NAMALWA (cell line): ENCODE results near the gene NDEL1.

ENCODE experiments used
- DNase-seq: peaks from one replicate; pipeline ENCODE4 v3.0.0-alpha.2; 2015; ENCODE audit warnings: low spot score

Gene NDEL1

DNA sequence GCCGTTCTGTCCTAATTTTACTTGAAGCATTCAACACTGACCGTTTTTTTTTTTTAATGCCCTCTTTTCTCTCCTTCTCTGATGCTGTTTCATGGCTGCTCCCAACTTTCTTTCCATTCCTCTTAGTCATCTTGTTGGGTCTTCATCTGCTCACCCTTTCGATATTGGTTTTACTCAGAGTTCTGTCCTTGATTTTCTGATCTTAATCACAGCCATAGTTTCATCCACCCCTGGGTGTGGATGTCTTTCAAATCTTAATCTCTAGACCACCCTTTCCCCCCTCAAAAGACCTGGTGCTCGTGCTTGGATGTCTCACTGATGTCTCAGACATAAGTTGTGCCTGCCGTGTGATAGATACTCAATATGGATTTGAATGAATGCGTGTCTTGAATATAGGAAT, 22.4 kb downstream of the NDEL1 start:
- no peak for DNase-seq

- no peak for DNase-seq
Measured at GRCh38 chr17:8459107-8459506, 23.4 kb downstream of the NDEL1 start.

GRCh38 chr17:8459831-8460230, 24.1 kb downstream of the NDEL1 start:
- DNase-seq: no peak

GRCh38 chr17:8462564-8462963, 26.9 kb downstream of the NDEL1 start:
- no peak for DNase-seq

DNA sequence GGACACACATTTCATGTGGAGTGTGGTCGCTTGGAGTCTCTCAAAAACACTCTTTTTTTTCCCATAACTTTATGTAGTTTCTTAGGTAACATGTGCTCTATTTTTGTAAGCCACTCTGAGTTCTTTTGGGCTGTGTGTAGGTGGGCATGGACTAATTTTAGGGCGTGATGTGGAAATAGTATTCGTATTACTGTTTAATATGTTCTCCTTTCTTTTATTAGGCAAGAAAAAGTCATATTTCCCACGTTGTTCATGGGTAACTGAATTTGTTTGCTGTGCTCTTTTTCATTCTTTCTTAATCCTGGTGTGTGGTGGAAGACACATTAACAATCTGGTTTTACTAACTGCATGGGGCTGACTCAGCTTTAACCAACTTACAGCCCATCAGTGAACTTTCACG, 27.4 kb downstream of the NDEL1 start:
- no peak for DNase-seq

DNA sequence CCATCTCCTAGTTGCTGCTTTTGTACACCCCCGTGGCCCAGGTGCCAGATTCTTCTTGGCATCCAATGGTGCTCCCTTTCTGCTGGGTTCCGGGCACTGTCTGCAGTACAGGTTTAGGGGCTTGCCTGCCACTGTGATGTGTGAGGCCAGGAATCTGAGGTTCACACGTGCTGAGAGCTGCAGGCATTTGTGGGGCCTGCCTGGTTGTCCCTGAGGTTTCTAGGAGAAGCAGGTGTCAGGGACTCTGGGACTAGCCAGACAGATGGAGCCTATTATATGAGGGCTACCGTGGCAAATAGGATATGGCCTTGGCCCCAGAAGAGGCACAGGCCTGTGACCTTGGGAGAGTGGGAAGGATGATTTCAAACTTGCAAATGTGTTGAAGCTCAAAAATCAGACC, 29.3 kb downstream of the NDEL1 start:
- DNase-seq: no peak

- DNase-seq: no peak
Measured at GRCh38 chr17:8465356-8465755, 29.7 kb downstream of the NDEL1 start.

- DNase-seq: no peak
Measured at GRCh38 chr17:8465759-8466158, 30.1 kb downstream of the NDEL1 start.

- DNase-seq: no peak
Measured at GRCh38 chr17:8466456-8466855, 30.8 kb downstream of the NDEL1 start.

DNA sequence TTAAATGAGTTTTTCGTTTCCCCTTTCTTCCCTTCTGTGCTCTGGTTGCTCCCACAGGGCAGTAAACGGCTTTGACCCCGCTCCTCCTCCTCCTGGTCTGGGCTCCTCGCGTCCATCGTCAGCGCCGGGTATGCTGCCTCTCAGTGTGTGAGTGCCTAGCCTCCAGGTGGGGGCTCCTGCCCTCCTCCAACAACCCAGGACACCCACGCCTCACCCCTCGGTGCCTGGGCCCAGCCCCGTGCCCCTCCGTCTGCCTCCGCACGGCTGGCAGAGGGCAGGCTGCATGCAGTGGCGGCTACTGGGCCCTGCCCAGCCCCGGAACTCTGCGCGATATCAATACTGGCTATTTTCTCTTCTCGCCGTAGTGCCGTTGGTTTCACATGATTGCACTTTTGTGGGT, 31.2 kb downstream of the NDEL1 start:
- no peak for DNase-seq

- DNase-seq: no peak
Measured at GRCh38 chr17:8467527-8467926, 31.8 kb downstream of the NDEL1 start.

- DNase-seq: no peak
Measured at GRCh38 chr17:8468127-8468526, 32.4 kb downstream of the NDEL1 start.

DNA sequence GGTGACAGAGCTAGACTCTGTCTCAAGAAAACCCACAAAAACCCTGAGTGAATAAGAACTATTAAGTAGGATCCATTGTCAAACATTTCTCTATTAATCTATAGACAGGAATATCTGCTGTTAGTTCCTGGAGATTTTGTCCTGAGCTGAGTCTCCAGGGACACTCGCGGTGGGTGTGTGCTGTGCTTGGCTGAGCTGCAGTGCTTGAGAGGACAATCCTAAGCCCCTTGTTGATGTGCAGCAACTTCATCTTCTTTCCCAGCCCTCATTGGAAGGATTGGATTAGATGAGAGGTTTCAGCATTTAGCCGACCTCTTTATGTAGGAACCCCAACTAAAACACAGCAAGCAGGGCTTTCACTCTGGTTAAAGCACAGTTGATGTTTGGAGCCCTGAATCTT, 33.3 kb downstream of the NDEL1 start:
- DNase-seq: no peak

GRCh38 chr17:8469964-8470363, 34.3 kb downstream of the NDEL1 start:
- no peak for DNase-seq

DNA sequence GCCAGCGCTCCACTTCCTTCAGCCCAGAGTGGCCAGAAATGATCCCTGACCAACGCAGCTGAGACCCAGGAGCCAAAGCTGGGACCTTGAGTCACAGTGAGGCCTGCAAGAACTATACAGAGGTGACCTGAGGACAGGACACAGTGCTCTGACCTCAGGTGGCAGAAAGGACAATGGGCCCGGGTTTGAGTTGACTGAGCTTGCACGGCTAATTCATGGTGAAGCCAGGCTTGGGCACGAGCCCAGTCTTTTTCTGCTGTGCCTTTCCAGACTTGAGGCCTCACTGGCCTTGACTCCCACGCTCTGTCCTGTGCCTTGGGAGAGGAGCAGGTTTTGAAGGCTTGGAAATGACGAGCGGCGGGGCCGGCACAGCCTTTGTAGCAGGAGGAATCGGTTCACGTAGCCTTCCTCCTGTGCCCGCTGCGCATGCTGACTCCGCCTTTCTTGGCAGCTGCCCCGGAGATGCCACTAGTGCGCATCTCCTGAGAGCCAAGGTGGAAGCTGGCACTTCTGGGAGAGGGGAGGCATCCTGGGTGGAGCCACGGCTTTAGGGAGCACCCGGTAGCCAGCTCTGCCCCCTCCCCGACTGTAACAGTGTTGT, 34.9 kb downstream of the NDEL1 start:
- DNase-seq: no peak

DNA sequence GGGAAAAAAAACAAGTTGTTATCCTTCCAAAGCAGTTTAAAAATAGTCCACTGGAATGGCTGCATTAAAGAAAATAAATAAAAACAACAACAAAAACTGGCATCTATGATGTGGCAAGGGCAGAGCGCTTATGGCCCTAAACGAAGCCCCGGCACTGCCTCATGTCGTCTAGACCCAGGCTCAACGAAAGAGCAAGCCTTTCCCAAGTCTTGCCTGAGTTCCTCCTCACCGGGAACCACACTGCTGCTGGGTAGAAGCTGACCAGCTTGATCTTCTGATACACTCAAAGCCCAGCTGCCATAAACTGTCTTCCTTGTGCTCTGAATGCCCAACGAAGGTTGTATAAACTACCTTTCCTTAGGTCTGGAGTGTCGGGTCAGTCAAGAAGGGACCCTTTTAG, 37.0 kb downstream of the NDEL1 start:
- DNase-seq: no peak

DNA sequence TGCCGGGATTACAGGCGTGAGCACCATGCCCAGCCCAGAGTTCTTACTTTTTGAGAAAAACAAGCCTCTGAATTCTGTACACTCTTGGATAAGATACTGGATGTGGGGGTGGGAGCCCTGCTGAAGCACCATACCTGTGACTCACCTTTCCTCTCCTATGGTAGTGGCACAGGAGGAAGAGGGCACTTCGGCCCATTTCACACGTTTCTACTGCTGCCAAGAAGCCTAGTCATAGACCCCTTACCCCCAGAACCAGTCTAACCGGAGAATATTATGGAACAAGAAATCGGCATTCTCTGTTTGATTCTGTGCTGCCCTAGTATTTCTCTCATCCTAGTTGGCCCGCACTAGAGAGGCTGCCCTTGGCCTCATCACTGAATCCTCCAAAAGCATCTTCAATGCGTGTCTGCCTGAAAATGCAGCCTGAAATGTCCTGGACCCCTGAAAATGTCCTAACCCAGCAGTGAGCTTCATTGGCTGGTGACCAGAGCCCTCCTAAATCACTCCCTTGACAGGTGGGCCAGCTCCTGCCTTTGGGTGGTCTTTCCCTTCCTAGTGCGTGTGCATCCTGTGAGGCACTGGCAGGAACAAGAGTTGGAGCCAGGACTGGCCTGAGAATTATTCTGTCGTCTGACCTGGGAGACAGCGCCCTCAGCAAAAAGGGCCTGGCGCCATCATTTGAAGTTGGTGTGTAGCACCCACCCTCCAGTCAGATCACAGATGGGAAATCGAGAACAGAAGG, 37.9 kb downstream of the NDEL1 start:
- DNase-seq: no peak

- DNase-seq: no peak
Measured at GRCh38 chr17:8474826-8475225, 39.1 kb downstream of the NDEL1 start.

- DNase-seq: no peak
Measured at GRCh38 chr17:8475227-8475626, 39.5 kb downstream of the NDEL1 start.

DNA sequence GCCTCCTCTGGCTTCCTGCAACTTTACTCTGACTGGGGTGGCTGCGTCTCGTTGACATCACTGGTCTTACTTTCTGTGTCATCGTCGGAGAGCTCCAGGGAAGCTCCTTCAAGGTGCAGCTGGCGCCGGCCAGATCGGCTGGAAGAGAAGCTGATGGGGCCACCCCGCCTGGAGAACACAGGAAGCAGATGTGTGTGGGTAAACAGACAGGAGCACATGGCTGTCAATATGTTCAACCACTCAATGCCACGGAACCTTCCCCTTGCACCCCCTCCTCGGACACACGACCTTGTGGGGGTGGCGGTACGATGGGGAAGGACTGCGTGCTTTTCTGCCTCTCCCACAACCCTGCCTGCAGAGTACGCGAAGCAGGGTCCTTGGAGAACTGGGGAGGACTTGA, 40.1 kb downstream of the NDEL1 start:
- DNase-seq: no peak

DNA sequence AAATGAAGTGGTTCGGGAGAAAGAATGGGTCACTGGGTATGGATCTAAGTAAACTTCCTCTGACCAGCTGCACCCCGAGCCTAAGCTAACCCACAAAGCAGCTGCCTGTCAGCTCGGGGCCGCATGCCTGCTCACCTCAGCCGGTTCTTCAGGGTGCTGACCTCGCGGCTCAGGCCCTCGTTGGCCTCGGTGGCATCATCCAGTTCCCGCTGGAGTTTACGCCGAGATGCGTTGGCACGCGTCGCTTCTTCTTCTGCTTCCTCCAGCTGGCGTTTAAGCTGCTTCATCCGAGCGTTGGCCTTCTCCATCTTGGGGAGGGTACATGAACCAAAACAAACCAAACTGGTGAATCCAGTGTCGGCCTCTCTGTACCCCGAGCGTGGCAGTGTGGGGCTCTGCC, 41.1 kb downstream of the NDEL1 start:
- no peak for DNase-seq

DNA sequence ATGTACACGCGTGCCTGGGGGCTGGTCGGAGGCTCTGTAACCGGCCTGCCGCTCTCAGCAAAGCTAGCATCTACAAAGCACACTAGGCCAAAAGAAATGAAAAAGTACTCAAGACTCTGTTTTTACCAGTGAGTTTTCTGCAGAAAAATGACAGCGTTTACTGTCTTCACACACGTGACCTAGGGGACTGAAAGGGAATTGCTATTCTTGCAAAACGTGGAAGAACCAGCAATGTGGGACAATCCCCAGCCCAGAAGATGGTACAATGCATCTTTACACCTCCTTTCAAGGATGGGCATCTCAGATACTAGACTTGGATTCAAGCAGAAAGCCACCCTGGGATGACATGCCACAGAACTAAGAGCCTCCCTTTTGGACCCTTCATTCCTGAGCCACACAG, 41.5 kb downstream of the NDEL1 start:
- no peak for DNase-seq

DNA sequence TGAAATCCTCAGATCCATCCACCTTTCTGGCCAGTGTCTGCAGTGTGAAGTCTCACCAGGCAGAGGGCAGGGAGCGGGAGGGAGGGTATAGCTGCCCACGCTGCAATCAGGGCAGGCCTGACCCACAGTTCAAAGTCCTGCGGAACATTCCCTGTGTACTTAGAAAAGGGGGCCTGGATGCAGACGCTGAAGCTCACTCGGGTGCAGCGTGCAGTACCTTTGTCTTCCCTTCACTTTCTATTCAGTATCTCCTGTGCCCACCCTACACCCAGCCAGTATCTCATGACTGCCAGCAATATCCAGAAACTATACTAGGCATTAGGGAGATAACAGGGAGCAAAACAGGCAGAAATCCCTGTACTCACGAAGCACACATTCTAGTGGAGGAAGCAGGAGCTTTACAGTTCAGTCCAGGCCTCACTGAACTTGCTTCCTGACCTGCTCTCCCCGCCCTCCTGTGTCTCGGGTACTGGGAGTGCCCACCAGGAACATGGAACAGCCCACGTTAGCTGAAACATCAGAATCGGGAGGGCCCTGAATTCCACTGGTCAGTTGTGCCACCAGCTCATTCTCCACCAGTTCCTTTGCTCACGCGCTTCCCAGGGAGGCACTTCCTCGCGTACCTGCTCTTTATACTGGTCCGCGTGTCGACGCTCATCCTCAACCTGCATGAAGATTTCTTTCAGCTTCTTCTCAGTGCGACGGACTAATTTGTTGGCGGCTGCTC, 42.2 kb downstream of the NDEL1 start:
- DNase-seq: no peak
